ENCODE measurements around the gene C1QTNF12.

C1QTNF12 gene

DNA sequence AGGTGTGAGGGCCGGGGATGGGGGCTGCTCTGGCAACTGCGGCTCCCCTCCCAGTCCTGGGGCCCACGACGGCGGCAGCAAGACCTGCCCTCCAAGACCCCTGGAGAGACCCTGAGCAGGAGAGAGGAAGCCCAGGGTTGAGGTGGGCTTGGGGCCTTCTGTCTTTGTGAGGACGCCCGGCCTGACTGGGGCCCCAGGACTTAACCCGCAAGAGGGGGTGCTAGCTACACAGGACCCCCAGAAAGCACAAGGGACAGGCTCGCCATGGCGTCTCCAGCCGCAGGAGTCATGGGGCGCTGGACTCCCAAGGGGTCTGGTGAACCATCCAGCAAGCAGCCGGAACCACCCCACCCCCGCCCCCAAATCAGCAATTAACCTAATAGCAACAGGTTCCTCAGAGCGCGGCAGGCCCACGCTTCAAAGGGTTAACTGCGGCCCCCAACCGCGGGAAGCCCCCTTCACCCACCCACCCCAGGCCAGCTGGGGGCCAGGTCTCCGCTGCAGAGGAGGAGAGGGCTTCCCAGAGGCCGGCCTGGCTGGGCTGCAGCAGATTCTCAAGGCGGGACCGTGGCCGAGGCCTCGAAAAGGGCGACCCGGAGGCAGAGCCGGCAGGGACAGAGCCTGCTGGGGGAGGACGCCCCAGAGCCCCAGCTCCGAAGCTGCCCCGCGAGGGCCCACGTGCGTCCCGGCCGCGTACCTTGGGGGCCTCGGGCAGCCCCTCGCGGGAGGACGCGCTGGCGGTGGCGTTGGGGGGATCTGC, 525 bp downstream of the C1QTNF12 start:
- no peak overlapping the region for H3K27ac ChIP-seq
- no peak for TF ChIP-seq CTCF (conservative IDR thresholded peaks at IDR 0.05)

DNA sequence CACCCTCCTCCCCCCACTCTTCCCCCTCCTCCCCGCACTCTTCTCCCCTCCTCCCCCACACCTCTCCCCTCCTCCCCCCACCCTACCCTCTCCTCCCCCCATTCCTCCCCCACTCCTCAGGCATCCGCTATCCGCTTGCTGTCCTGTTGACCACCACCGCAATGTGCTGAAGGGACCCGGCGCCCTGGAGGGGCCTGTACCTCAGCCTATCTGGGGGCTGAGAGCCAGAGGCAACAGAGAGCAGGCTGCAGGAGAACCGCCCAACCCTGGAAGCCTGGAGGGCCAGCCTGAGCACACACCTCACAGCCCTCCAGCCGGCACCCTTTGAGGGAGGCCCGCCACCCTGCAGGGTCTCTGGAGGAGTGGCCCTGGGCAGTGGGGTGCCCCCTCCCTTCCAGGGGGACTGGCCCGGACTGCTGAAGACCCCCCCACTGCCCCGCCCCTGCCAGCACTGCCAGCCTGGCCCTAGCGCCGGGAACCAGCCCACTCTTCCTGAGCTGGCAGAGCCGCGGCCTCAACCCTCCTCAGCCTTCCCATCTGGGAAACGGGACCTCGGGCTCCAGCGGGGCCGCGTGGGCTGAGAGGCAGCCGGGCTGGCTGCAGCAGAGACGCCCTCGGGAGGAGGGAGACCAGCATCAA, 1.2 kb downstream of the C1QTNF12 start:
- no peak for TF ChIP-seq CTCF (conservative IDR thresholded peaks at IDR 0.05)
- no peak overlapping the region for H3K27ac ChIP-seq

GRCh38 chr1:1244192-1244811, 2.2 kb downstream of the C1QTNF12 start:
- no peak overlapping the region for H3K27ac ChIP-seq
- no peak for TF ChIP-seq CTCF (conservative IDR thresholded peaks at IDR 0.05)

DNA sequence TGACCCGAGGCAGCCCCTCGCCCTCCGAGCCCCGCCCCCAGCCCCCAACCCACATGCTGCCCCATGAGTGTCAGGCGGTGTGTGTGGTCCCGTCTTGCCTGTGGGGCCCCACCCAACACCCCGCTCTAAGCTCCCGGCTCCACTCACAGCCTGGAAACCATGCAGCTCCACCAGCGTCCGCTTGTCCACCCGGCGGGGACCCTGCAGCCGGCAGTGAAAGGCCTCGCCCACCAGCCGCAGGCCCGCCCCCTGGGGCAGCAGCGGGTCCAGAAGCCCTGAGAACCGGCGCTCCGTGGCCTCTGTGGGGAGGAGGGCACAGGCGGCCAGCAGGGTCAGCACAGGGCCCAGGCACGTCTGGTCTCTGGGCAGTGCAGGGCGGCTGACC, 2.7 kb downstream of the C1QTNF12 start:
- no peak for TF ChIP-seq CTCF (conservative IDR thresholded peaks at IDR 0.05)
- no peak overlapping the region for H3K27ac ChIP-seq

- no peak for TF ChIP-seq CTCF (conservative IDR thresholded peaks at IDR 0.05)
- no peak overlapping the region for H3K27ac ChIP-seq
These were observed 3.3 kb downstream of the C1QTNF12 start for GRCh38 chr1:1243266-1243660.

DNA sequence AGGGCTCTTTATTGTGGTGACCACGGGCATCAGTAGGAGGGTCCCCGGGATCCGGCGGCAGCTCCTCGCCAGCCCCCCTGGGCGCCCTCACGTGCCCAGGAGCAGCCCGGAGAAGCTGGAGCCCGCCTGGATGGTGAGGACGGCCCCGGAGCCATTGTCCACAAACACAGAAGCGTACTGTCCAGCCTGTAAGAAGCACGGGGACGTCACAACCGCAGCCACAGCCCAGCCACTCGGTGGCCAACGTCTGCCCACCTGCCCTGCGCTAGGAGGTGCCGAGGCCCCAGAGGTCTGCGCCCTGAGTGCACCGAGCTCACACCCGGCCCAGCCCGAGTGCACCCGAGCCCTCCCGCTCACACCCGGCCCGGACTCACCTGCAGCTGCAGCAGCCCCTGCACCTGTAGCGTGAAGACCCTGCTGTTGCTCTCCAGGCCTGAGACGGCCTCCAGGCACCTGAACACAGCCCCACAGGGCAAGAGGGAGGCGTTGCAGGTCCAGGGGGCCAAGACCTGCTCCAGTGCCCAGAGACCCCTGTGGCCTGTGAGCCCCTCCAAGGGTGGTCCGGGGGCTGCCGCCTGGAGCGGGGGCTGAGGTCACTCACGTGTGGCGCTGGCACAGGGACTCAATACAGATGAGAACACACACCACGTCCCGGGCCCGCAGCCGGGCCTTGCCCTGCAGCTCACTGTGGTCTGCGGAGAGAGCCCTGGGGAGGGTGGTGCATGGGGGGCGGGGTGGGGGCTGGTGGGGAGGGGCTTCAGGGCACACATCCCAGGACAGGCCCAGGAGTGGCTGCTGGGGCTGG, 3.9 kb downstream of the C1QTNF12 start:
- no peak for TF ChIP-seq CTCF (conservative IDR thresholded peaks at IDR 0.05)
- no peak overlapping the region for H3K27ac ChIP-seq
